CD8-positive, alpha-beta memory T cell (primary cell): ENCODE data around the gene PSMB2. TPM values are rescaled to one million over a fixed set of nuclear protein-coding genes. Genes with fewer than 3 reads are reported as not detected.

Experiments used
- CTCF ChIA-PET: fragments of 350-600 bp; sonication (Branson Sonifier 250); formaldehyde crosslinking; loops from one replicate; lab custom pipeline; 2021; ENCODE audit warnings: antibody characterized with exemption; lab: Charles Lee
- POLR2A ChIA-PET: fragments of 350-600 bp; sonication (Branson Sonifier 250); formaldehyde crosslinking; loops from one replicate; lab custom pipeline; 2021; ENCODE audit warnings: antibody characterized with exemption; lab: Charles Lee
- DNase-seq, 5 donors: peaks; one replicate each; pipeline versions ENCODE4 v3.0.0 to v3.0.0-alpha.2; 2020 to 2022; ENCODE audit warnings: mixed read lengths in 1 of 5
- H3K27ac ChIP-seq: one replicate; pipeline ENCODE4 v1.7.0; 2013; ENCODE audit warnings: low read depth, mild to moderate bottlenecking, low read length, moderate library complexity
- H3K27me3 ChIP-seq: 2 replicates; pipeline ENCODE4 v1.7.0; 2013; ENCODE audit warnings: low read length, mild to moderate bottlenecking; ENCODE audit not compliant: insufficient read depth, poor library complexity, severe bottlenecking
- H3K36me3 ChIP-seq: 2 replicates; pipeline ENCODE4 v1.7.0; 2013; ENCODE audit warnings: mild to moderate bottlenecking, low read length, moderate library complexity; ENCODE audit not compliant: insufficient read depth
- H3K4me1 ChIP-seq: 2 replicates; pipeline ENCODE4 v1.7.0; 2013; ENCODE audit warnings: mild to moderate bottlenecking, low read length, moderate library complexity; ENCODE audit not compliant: insufficient read depth
- H3K4me3 ChIP-seq: 2 replicates; pipeline ENCODE4 v1.7.0; 2013; ENCODE audit warnings: mild to moderate bottlenecking, low read length
- H3K9me3 ChIP-seq: 2 replicates; pipeline ENCODE4 v1.7.0; 2013; ENCODE audit warnings: mild to moderate bottlenecking, low read length
- H3K27ac Mint-ChIP-seq, 8 donors: one replicate each; pipeline ENCODE4 v1.8.0; 2020 to 2021; ENCODE audit warnings: mixed read lengths in 8 of 8, mild to moderate bottlenecking in 6 of 8, inconsistent platforms in 3 of 8, moderate library complexity in 3 of 8
- H3K27me3 Mint-ChIP-seq, 2 donors: one replicate each; pipeline ENCODE4 v1.8.0; 2020 to 2021; ENCODE audit warnings: mixed read lengths in 2 of 2, mild to moderate bottlenecking in 1 of 2, moderate library complexity in 1 of 2
- H3K36me3 Mint-ChIP-seq, 3 donors: one replicate each; pipeline ENCODE4 v1.8.0; 2020 to 2021; ENCODE audit warnings: mixed read lengths in 3 of 3, inconsistent platforms in 1 of 3, mild to moderate bottlenecking in 1 of 3
- H3K4me1 Mint-ChIP-seq, 3 donors: one replicate each; pipeline ENCODE4 v1.8.0; 2020 to 2021; ENCODE audit warnings: mixed read lengths in 3 of 3, inconsistent platforms in 1 of 3, mild to moderate bottlenecking in 1 of 3
- H3K4me3 Mint-ChIP-seq, 7 donors: one replicate each; pipeline ENCODE4 v1.8.0; 2020 to 2021; ENCODE audit warnings: mixed read lengths in 7 of 7, mild to moderate bottlenecking in 6 of 7, moderate library complexity in 4 of 7, inconsistent platforms in 2 of 7
- H3K9me3 Mint-ChIP-seq, 5 donors: one replicate each; pipeline ENCODE4 v1.8.0; 2020 to 2022; ENCODE audit warnings: mixed read lengths in 5 of 5, mild to moderate bottlenecking in 3 of 5, moderate library complexity in 2 of 5, inconsistent platforms in 1 of 5
- polyA plus RNA-seq: library from polyadenylated mRNA; unstranded; fragments of 300-500 nt; fragmentation: Illumina TruSeq; gene quantifications from one replicate; pipeline ENCODE4 v1.2.3, GENCODE V29; 2021
- total RNA-seq, 2 experiments: library from RNA; stranded (reverse); gene quantifications; one replicate each; pipeline ENCODE4 v1.2.3, GENCODE V29; 2021

Gene PSMB2
- total and polyA plus RNA-seq, 3 experiments from 2014 or later, result 87.0 to 119 (median 117) TPM

- Mint-ChIP-seq H3K4me1 (peaks cover 45 to 57% (median 56%) of the 10 kb centered on the region in 3 donors), H3K27me3 (peaks cover 9 to 23% of the 10 kb centered on the region in 2 donors), H3K9me3 (no peaks in the 10 kb centered on the region), H3K36me3 (peaks cover 0 to 19% (median 4%) of the 10 kb centered on the region in 3 donors), H3K27ac (peak overlapping the region; percentile 97 to 100 (median 100)), H3K4me3 (peak overlapping the region; percentile 99 to 100 (median 100))
- Histone ChIP-seq H3K9me3 (no peaks in the 10 kb centered on the region), H3K4me1 (peaks cover 36% of the 10 kb centered on the region), H3K27me3 (peaks cover 7% of the 10 kb centered on the region), H3K27ac (peak overlapping the region; percentile 92), H3K4me3 (peak overlapping the region; percentile 99), H3K36me3 (no peaks in the 10 kb centered on the region)
- no peak for DNase-seq
- ChIA-PET CTCF (no interaction called here), POLR2A (no interaction called here)
Observed at GRCh38 chr1:35640380-35641232, 720 bp downstream of the PSMB2 start.

- Histone ChIP-seq H3K4me1 (peaks cover 34% of the 10 kb centered on the region), H3K4me3 (peak overlapping the region; percentile 15), H3K36me3 (peaks cover 6% of the 10 kb centered on the region), H3K9me3 (no peaks in the 10 kb centered on the region), H3K27ac (peak overlapping the region; percentile 76), H3K27me3 (no peaks in the 10 kb centered on the region)
- ChIA-PET CTCF (interaction anchor here (1.1 to 1.2 kb wide), 3 partner anchors 69 to 91 kb away, joined by 3 to 6 read pairs (median 3); no protein-coding TSS in a partner anchor), POLR2A (interaction anchor here (0.8 to 1.5 kb wide), 2 partner anchors 10 to 132 kb away, joined by 3 to 4 read pairs; partner anchors contain the start of gene CLSPN)
- H3K36me3 Mint-ChIP-seq, result peaks cover 4 to 45% (median 6%) of the 10 kb centered on the region in 3 donors
- H3K9me3 Mint-ChIP-seq, result no peaks in the 10 kb centered on the region
- peak in 2 of 5 donors; percentile 32 to 43 for DNase-seq
- H3K4me1 Mint-ChIP-seq, result peaks cover 45 to 60% (median 56%) of the 10 kb centered on the region in 3 donors
- H3K4me3 Mint-ChIP-seq, result peak overlapping the region; percentile 19 to 87 (median 82)
- H3K27me3 Mint-ChIP-seq, result peaks cover 0 to 5% of the 10 kb centered on the region in 2 donors
- peak overlapping the region; percentile 72 to 97 (median 94) for H3K27ac Mint-ChIP-seq
Observed at GRCh38 chr1:35637401-35637809, 3.9 kb downstream of the PSMB2 start.

- CTCF ChIA-PET, result no interaction called here
- no peak for DNase-seq
- Mint-ChIP-seq H3K4me3 (no peak overlapping the region), H3K9me3 (no peaks in the 10 kb centered on the region), H3K27me3 (no peaks in the 10 kb centered on the region), H3K4me1 (peaks cover 25 to 53% (median 44%) of the 10 kb centered on the region in 3 donors), H3K36me3 (peaks cover 9 to 67% (median 14%) of the 10 kb centered on the region in 3 donors), H3K27ac (peak overlapping the region in 1 of 8 donors; percentile 54)
- peaks cover 24% of the 10 kb centered on the region for H3K36me3 ChIP-seq
- peaks cover 20% of the 10 kb centered on the region for H3K4me1 ChIP-seq
- H3K4me3 ChIP-seq, result no peak overlapping the region
- no peaks in the 10 kb centered on the region for H3K9me3 ChIP-seq
- POLR2A ChIA-PET, result no interaction called here
- no peaks in the 10 kb centered on the region for H3K27me3 ChIP-seq
- no peak overlapping the region for H3K27ac ChIP-seq
Observed at GRCh38 chr1:35633547-35633946, 7.8 kb downstream of the PSMB2 start.

GRCh38 chr1:35631396-35631795 is 9.9 kb downstream of the PSMB2 start:
- POLR2A ChIA-PET, result interaction anchor here (0.6 kb wide), 1 partner anchor 139 kb away, joined by 6 read pairs; no protein-coding TSS in a partner anchor

GRCh38 chr1:35629051-35629450 is 12.3 kb downstream of the PSMB2 start:
- Histone ChIP-seq H3K4me1 (no peaks in the 10 kb centered on the region), H3K4me3 (no peak overlapping the region), H3K36me3 (peaks cover 21% of the 10 kb centered on the region), H3K9me3 (no peaks in the 10 kb centered on the region), H3K27me3 (no peaks in the 10 kb centered on the region), H3K27ac (no peak overlapping the region)
- Mint-ChIP-seq H3K4me3 (no peak overlapping the region), H3K27ac (no peak overlapping the region), H3K36me3 (peaks cover 9 to 80% (median 17%) of the 10 kb centered on the region in 3 donors), H3K27me3 (no peaks in the 10 kb centered on the region), H3K4me1 (peaks cover 11 to 50% (median 38%) of the 10 kb centered on the region in 3 donors), H3K9me3 (no peaks in the 10 kb centered on the region)
- CTCF ChIA-PET, result no interaction called here
- no peak for DNase-seq
- POLR2A ChIA-PET, result no interaction called here

More at GRCh38 chr1:35631396-35631795, 9.9 kb downstream of the PSMB2 start:
- peaks cover 9 to 81% (median 17%) of the 10 kb centered on the region in 3 donors for H3K36me3 Mint-ChIP-seq
- Histone ChIP-seq H3K27me3 (no peaks in the 10 kb centered on the region), H3K9me3 (no peaks in the 10 kb centered on the region), H3K4me1 (peaks cover 3% of the 10 kb centered on the region), H3K27ac (no peak overlapping the region), H3K36me3 (peaks cover 27% of the 10 kb centered on the region), H3K4me3 (no peak overlapping the region)
- no peaks in the 10 kb centered on the region for H3K27me3 Mint-ChIP-seq
- DNase-seq, result no peak
- H3K4me1 Mint-ChIP-seq, result peaks cover 14 to 52% (median 42%) of the 10 kb centered on the region in 3 donors
- CTCF ChIA-PET, result no interaction called here
- no peaks in the 10 kb centered on the region for H3K9me3 Mint-ChIP-seq
- H3K4me3 Mint-ChIP-seq, result no peak overlapping the region
- H3K27ac Mint-ChIP-seq, result no peak overlapping the region

- Mint-ChIP-seq H3K27me3 (no peaks in the 10 kb centered on the region), H3K4me1 (peaks cover 21 to 58% (median 43%) of the 10 kb centered on the region in 3 donors), H3K36me3 (peaks cover 0 to 75% (median 13%) of the 10 kb centered on the region in 3 donors), H3K27ac (no peak overlapping the region), H3K4me3 (no peak overlapping the region), H3K9me3 (no peaks in the 10 kb centered on the region)
- CTCF ChIA-PET, result no interaction called here
- Histone ChIP-seq H3K27ac (no peak overlapping the region), H3K27me3 (no peaks in the 10 kb centered on the region), H3K9me3 (no peaks in the 10 kb centered on the region), H3K36me3 (peaks cover 16% of the 10 kb centered on the region), H3K4me3 (no peak overlapping the region), H3K4me1 (no peaks in the 10 kb centered on the region)
- DNase-seq, result no peak
- POLR2A ChIA-PET, result no interaction called here
Observed at GRCh38 chr1:35623832-35624231, 17.5 kb downstream of the PSMB2 start.

- Histone ChIP-seq H3K27me3 (no peaks in the 10 kb centered on the region), H3K4me1 (no peaks in the 10 kb centered on the region), H3K9me3 (no peaks in the 10 kb centered on the region), H3K36me3 (peaks cover 13% of the 10 kb centered on the region), H3K27ac (no peak overlapping the region), H3K4me3 (no peak overlapping the region)
- ChIA-PET POLR2A (no interaction called here), CTCF (no interaction called here)
- Mint-ChIP-seq H3K4me3 (no peak overlapping the region), H3K27me3 (no peaks in the 10 kb centered on the region), H3K9me3 (no peaks in the 10 kb centered on the region), H3K4me1 (peaks cover 23 to 53% (median 43%) of the 10 kb centered on the region in 3 donors), H3K36me3 (peaks cover 6 to 78% (median 16%) of the 10 kb centered on the region in 3 donors), H3K27ac (peak overlapping the region in 2 of 8 donors; percentile 11 to 87)
- no peak for DNase-seq
Observed at GRCh38 chr1:35622510-35623178, 18.7 kb downstream of the PSMB2 start.
